GM23248 (cell line): Measurements from ENCODE around the gene FBH1. TPM values are rescaled to one million over a fixed set of nuclear protein-coding genes. Genes with fewer than 3 reads are reported as not detected.
"Not testable (repeated sequence)": the region's sequence is repeated elsewhere in the genome, so short reads cannot be mapped to it uniquely, and the experiment has no call there.

Experiments used
- DNase-seq: peaks from one replicate; pipeline ENCODE4 v3.0.0-alpha.2; 2015
- H2AFZ ChIP-seq: fragments of 200-600 bp; sonication (generic); 2 replicates; pipeline ENCODE4 v1.6.1; 2016; ENCODE audit warnings: antibody characterized with exemption
- H3F3A ChIP-seq: fragments of 200-600 bp; sonication (generic); 2 replicates; pipeline ENCODE4 v1.6.1; 2016; ENCODE audit warnings: mild to moderate bottlenecking, antibody characterized with exemption, mixed run types; ENCODE audit not compliant: insufficient read depth
- H3K27ac ChIP-seq: fragments of 200-600 bp; sonication (generic); 2 replicates; pipeline ENCODE4 v1.5.1; 2016; ENCODE audit warnings: mild to moderate bottlenecking
- H3K27me3 ChIP-seq: fragments of 200-600 bp; sonication (generic); replicated peaks from 2 replicates; pipeline ENCODE4 v1.6.1; 2016; ENCODE audit warnings: mild to moderate bottlenecking; ENCODE audit not compliant: insufficient read depth
- H3K36me3 ChIP-seq: fragments of 200-600 bp; sonication (generic); 2 replicates; pipeline ENCODE4 v1.6.1; 2016; ENCODE audit warnings: low read depth, mild to moderate bottlenecking
- H3K4me1 ChIP-seq: fragments of 200-600 bp; sonication (generic); 2 replicates; pipeline ENCODE4 v1.6.1; 2016; ENCODE audit warnings: mild to moderate bottlenecking; ENCODE audit not compliant: insufficient read depth
- H3K4me2 ChIP-seq: fragments of 200-600 bp; sonication (generic); one replicate; pipeline ENCODE4 v1.6.1; 2016; ENCODE audit warnings: mild to moderate bottlenecking; ENCODE audit not compliant: unreplicated experiment
- H3K4me3 ChIP-seq: fragments of 200-600 bp; sonication (generic); 2 replicates; pipeline ENCODE4 v1.5.1; 2016; ENCODE audit warnings: mild to moderate bottlenecking
- H3K79me2 ChIP-seq: fragments of 200-600 bp; sonication (generic); 2 replicates; pipeline ENCODE4 v1.6.1; 2016; ENCODE audit warnings: mild to moderate bottlenecking; ENCODE audit not compliant: insufficient read depth
- H3K9ac ChIP-seq: fragments of 200-600 bp; sonication (generic); 2 replicates; pipeline ENCODE4 v1.6.1; 2016; ENCODE audit warnings: mild to moderate bottlenecking
- H3K9me2 ChIP-seq: fragments of 200-600 bp; sonication (generic); 2 replicates; pipeline ENCODE4 v1.6.1; 2016; ENCODE audit warnings: mixed run types, mild to moderate bottlenecking, moderate library complexity; ENCODE audit not compliant: insufficient read depth
- H3K9me3 ChIP-seq: fragments of 200-600 bp; sonication (generic); one replicate; pipeline ENCODE4 v1.6.1; 2017; ENCODE audit warnings: low read depth
- H4K20me1 ChIP-seq: fragments of 200-600 bp; sonication (generic); 2 replicates; pipeline ENCODE4 v1.6.0; 2016; ENCODE audit not compliant: insufficient read depth
- EZH2 ChIP-seq: fragments of 200-600 bp; sonication (generic); IDR thresholded peaks from 2 replicates; pipeline ENCODE4 v1.6.1; 2018; ENCODE audit warnings: antibody characterized with exemption, mild to moderate bottlenecking; ENCODE audit not compliant: insufficient read depth, poor library complexity, severe bottlenecking
- EZH2phosphoT487 ChIP-seq: fragments of 200-600 bp; sonication (generic); IDR thresholded peaks from 2 replicates; pipeline ENCODE4 v1.6.1; 2018; ENCODE audit warnings: antibody characterized with exemption, moderate library complexity, mild to moderate bottlenecking, low read depth; ENCODE audit not compliant: insufficient read depth
- WGBS, 2 experiments: methylation state at CpG; one replicate each; pipeline ENCODE4 v1.1.6; 2015 to 2017; ENCODE audit warnings: low lambda C conversion rate in 2 of 2, low coverage in 1 of 2; ENCODE audit errors: missing lambda C conversion rate in 2 of 2; 5-methylcytosine and 5-hydroxymethylcytosine counted together
- in situ Hi-C: fragments of 300-500 bp; cut with MboI; formaldehyde crosslinking; loops from 2 replicates; pipeline ENCODE4 v1.15.0; 2020
- polyA plus RNA-seq: library from polyadenylated mRNA; unstranded; fragments of >200 nt; fragmentation: Nextera tagmentation; extraction: Ambion mirVana; gene quantifications from 2 replicates; pipeline ENCODE4 v1.2.1, GENCODE V29; 2016
- total RNA-seq: library from RNA; depleted of rRNA; stranded (reverse); fragments of >200 nt; shearing (Covaris generic); gene quantifications from 2 replicates; pipeline ENCODE4 v1.2.3, GENCODE V29; 2014

FBH1 gene
- total and polyA plus RNA-seq, 2 experiments from 2014 or later, result 66.4 to 79.3 TPM

DNA sequence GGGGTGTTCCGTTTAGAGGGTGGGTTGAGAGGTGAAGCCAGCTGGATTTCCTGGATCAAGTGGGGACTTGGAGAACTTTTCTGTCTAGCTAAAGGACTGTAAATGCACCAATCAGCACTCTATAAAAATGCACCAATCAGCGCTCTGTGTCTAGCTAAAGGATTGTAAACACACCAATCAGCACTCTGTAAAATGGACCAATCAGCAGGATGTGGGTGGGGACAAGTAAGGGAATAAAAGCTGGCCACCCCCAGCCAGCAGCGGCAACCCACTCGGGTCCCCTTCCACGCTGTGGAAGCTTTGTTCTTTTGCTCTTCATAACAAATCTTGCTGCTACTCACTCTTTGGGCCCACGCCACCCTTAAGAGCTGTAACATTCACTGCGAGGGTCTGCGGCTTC lies 21.7 kb upstream of the FBH1 start:
- H2AFZ ChIP-seq, H3K4me2 ChIP-seq, H3K9me3 ChIP-seq, H3K4me1 ChIP-seq, H3F3A ChIP-seq, H4K20me1 ChIP-seq, H3K9me2 ChIP-seq, H3K9ac ChIP-seq, H3K27me3 ChIP-seq, H3K79me2 ChIP-seq, DNase-seq, H3K4me3 ChIP-seq, H3K27ac ChIP-seq, H3K36me3 ChIP-seq, in situ Hi-C loops: not testable (repeated sequence)
- WGBS, 2 experiments, result 87 to 90% methylated on average over 8 of the region's 8 CpGs

DNA sequence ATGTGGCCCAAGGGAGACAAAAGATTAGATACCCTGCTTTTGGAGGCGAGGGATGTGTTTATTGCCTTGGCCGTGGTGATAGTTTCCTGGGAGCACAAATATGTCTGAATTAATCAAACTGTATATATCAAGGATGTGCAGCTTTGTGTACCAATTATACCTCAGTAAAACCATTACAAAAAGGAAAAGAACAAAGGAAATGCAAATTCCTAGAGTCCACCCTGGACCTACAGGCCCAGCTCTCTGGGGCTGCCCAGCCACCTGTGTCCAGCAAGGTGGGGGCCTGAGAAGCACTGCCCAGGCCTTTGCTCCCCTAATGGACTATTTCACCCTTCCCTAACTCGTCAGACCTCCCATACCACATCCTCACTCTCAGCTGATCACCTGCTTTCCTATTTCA lies 20.9 kb upstream of the FBH1 start:
- Histone ChIP-seq H3K4me3 (no peak overlapping the region), H3K36me3 (no peaks in the 10 kb centered on the region), H2AFZ (no peak overlapping the region), H3K27me3 (no peaks in the 10 kb centered on the region), H3K79me2 (no peaks in the 10 kb centered on the region), H3K27ac (no peak overlapping the region), H4K20me1 (no peaks in the 10 kb centered on the region), H3K4me1 (no peaks in the 10 kb centered on the region), H3K9ac (no peak overlapping the region), H3K9me2 (no peaks in the 10 kb centered on the region), H3F3A (no peaks in the 10 kb centered on the region), H3K9me3 (no peaks in the 10 kb centered on the region), H3K4me2 (no peak overlapping the region)
- TF ChIP-seq EZH2, result no peak
- no peak for TF ChIP-seq EZH2phosphoT487
- in situ Hi-C loops, result no loop called here
- 74 to 81% methylated on average over 3 of the region's 3 CpGs for WGBS, 2 experiments
- no peak for DNase-seq

DNA sequence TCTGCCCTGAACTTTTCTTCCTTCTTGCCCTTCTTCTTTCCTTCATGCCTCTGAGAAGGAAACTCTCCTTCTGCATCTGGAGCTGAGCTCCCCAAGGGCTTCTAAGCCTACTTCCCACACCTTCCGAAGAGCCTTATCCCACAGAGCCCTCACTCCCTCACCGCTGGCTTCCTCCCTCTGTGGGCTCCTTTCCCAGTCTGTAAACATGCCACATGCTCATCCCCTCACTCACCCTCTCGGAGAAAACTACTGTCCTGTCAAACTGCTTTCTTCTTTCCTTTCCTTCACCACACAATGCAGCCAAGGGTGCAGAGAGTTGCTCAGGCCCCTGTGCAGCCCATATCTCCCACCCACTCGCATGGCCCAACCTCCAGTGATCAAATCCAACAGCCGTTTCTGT lies 18.4 kb upstream of the FBH1 start:
- H3K27me3 ChIP-seq, result no peaks in the 10 kb centered on the region
- in situ Hi-C loops, result no loop called here
- no peaks in the 10 kb centered on the region for H3K36me3 ChIP-seq
- no peak overlapping the region for H3K4me3 ChIP-seq
- no peaks in the 10 kb centered on the region for H3K9me3 ChIP-seq
- H3F3A ChIP-seq, result peaks cover 19% of the 10 kb centered on the region
- H2AFZ ChIP-seq, result no peak overlapping the region
- 66 to 70% methylated on average over 5 of the region's 5 CpGs for WGBS, 2 experiments
- H3K9ac ChIP-seq, result no peak overlapping the region
- no peak overlapping the region for H3K27ac ChIP-seq
- no peaks in the 10 kb centered on the region for H3K9me2 ChIP-seq
- TF ChIP-seq EZH2 (no peak), EZH2phosphoT487 (no peak)
- H4K20me1 ChIP-seq, result no peaks in the 10 kb centered on the region
- peaks cover 12% of the 10 kb centered on the region for H3K4me1 ChIP-seq
- H3K4me2 ChIP-seq, result no peak overlapping the region
- H3K79me2 ChIP-seq, result no peaks in the 10 kb centered on the region
- no peak for DNase-seq

DNA sequence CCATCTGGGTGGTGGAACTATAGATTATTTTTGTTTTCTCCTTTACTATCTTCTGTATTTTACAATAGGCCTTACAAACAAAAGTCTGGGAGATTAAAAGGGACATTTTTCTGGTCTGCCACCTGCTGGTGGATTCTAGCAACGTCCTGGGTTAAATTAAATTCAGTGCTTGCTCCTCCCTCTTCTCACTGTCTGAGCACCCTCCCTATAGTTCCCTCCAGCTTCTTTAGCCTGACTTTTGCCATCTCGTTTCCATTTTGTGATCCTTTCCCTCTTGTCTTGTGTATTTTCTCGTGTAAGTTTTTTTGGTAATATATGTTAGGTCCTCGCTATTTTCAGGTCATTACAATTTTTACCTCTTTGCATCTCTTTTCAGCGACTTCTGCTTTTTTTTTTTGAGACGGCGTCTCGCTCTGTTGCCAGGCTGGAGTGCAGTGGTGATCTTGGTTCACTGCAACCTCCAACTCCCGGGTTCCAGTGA lies 16.5 kb upstream of the FBH1 start:
- 47 to 53% methylated on average over 9 of the region's 9 CpGs for WGBS, 2 experiments
- no peak overlapping the region for H2AFZ ChIP-seq
- peaks cover 6% of the 10 kb centered on the region for H3K36me3 ChIP-seq
- H3K9me3 ChIP-seq, result no peaks in the 10 kb centered on the region
- no peaks in the 10 kb centered on the region for H3K27me3 ChIP-seq
- no peak overlapping the region for H3K9ac ChIP-seq
- H3K4me3 ChIP-seq, result no peak overlapping the region
- peaks cover 21% of the 10 kb centered on the region for H3K4me1 ChIP-seq
- DNase-seq, result peak; percentile 75
- no peak overlapping the region for H3K27ac ChIP-seq
- H3F3A ChIP-seq, result peaks cover 37% of the 10 kb centered on the region
- no peaks in the 10 kb centered on the region for H3K9me2 ChIP-seq
- no peaks in the 10 kb centered on the region for H3K79me2 ChIP-seq
- H3K4me2 ChIP-seq, result no peak overlapping the region
- no peaks in the 10 kb centered on the region for H4K20me1 ChIP-seq
- TF ChIP-seq EZH2phosphoT487 (no peak), EZH2 (no peak)
- in situ Hi-C loops, result no loop called here

DNA sequence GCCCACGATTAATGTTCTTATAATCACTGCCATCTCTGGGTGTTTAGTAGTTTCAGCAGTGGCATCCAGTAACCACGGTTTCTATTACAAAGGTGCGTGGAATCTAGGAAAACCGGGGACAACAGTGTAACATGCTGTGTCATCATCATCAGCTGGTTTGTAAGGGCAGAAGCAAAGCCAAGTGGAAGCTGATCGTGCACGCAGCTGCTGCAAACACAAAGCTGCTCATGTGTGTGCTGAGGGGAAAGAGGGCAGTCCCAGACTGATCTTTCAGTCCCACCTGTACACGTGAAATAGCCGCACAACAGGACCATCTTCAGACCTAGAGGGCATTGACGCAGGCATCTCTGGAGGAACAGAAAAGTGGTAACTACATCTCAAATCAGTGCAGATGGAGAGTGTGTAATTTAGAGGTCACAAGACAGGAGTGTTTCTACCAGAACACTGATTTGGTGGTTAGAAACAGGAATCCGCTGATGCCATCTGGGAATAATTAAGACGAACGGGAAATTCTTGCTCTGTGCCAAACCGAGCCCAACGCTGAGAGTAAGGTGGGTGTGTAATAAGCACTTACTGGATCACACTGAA lies 13.8 kb upstream of the FBH1 start:
- 4% methylated on average over 14 of the region's 14 CpGs for WGBS, 2 experiments
- Histone ChIP-seq H3K9me3 (no peaks in the 10 kb centered on the region), H3K9ac (peak overlapping the region; percentile 78), H2AFZ (peak overlapping the region; percentile 31; the same call in 1 of the 2 replicates), H3K79me2 (no peaks in the 10 kb centered on the region), H3K4me3 (peak overlapping the region; percentile 54), H3K36me3 (peaks cover 10% of the 10 kb centered on the region), H4K20me1 (no peaks in the 10 kb centered on the region), H3K9me2 (no peaks in the 10 kb centered on the region), H3K4me1 (peaks cover 21% of the 10 kb centered on the region), H3K4me2 (peak overlapping the region; percentile 66), H3K27ac (peak overlapping the region; percentile 94), H3F3A (peaks cover 37% of the 10 kb centered on the region), H3K27me3 (no peaks in the 10 kb centered on the region)
- in situ Hi-C loops, result no loop called here
- no peak for TF ChIP-seq EZH2phosphoT487
- no peak for TF ChIP-seq EZH2
- DNase-seq, result peak; percentile 94

DNA sequence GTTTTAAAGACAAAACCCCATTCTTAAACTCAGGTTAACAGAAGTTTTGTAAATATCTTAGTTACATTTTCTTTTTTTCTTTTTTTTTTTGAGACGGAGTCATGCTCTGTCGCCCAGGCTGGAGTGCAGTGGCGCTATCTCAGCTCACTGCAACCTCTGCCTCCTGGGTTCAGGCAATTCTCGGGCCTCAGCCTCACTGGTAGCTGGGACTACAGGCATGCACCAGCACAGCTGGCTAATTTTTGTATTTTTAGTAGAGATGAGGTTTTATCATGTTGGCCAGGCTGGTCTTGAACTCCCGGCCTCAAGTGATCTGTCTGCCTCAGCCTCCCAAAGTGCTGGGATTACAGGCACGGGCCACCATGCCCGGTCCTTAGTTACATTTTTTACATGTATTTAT lies 13.0 kb upstream of the FBH1 start:
- H3K9me2 ChIP-seq, H3K27me3 ChIP-seq, H4K20me1 ChIP-seq, H2AFZ ChIP-seq, H3K9me3 ChIP-seq, in situ Hi-C loops, H3K79me2 ChIP-seq, DNase-seq: not testable (repeated sequence)
- Histone ChIP-seq H3K4me2 (peak overlapping the region; percentile 66), H3K4me1 (peaks cover 21% of the 10 kb centered on the region), H3K4me3 (peak overlapping the region; percentile 54), H3K9ac (peak overlapping the region; percentile 78), H3K27ac (peak overlapping the region; percentile 94), H3K36me3 (peaks cover 10% of the 10 kb centered on the region), H3F3A (peaks cover 37% of the 10 kb centered on the region)
- WGBS, 2 experiments, result 87 to 93% methylated on average over 7 of the region's 7 CpGs
